Measurements from ENCODE around the gene MYO7A.

- no peak for TF ChIP-seq EP300 (IDR thresholded peaks at IDR 0.05; ENCODE audit: borderline replicate concordance in 1 of 2, low read depth in 2 of 2, low read length in 2 of 2)
- no peak for TF ChIP-seq GTF2F1 (IDR thresholded peaks at IDR 0.05; ENCODE audit: borderline replicate concordance, low read depth, low read length)
- TF ChIP-seq CBX8 (IDR thresholded peaks at IDR 0.05; ENCODE audit: borderline replicate concordance, low read depth, low read length): no peak
- TF ChIP-seq, protein P1, sequence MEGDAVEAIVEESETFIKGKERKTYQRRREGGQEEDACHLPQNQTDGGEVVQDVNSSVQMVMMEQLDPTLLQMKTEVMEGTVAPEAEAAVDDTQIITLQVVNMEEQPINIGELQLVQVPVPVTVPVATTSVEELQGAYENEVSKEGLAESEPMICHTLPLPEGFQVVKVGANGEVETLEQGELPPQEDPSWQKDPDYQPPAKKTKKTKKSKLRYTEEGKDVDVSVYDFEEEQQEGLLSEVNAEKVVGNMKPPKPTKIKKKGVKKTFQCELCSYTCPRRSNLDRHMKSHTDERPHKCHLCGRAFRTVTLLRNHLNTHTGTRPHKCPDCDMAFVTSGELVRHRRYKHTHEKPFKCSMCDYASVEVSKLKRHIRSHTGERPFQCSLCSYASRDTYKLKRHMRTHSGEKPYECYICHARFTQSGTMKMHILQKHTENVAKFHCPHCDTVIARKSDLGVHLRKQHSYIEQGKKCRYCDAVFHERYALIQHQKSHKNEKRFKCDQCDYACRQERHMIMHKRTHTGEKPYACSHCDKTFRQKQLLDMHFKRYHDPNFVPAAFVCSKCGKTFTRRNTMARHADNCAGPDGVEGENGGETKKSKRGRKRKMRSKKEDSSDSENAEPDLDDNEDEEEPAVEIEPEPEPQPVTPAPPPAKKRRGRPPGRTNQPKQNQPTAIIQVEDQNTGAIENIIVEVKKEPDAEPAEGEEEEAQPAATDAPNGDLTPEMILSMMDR (IDR thresholded peaks at IDR 0.05; ENCODE audit: control extremely low read depth in 1 of 3, insufficient read depth in 1 of 3, low read depth in 1 of 3, low read length in 3 of 3): no peak
- no peak for TF ChIP-seq JUND (IDR thresholded peaks at IDR 0.05; ENCODE audit: low read length)
- TF ChIP-seq CREB1 (IDR thresholded peaks at IDR 0.05): no peak
- no peak for TF ChIP-seq NANOG (IDR thresholded peaks at IDR 0.05; ENCODE audit: insufficient read depth, low read depth, low read length, poor library complexity, severe bottlenecking)
These were observed 84.4 kb downstream of the MYO7A start for GRCh38 chr11:77212314-77213007.
